ENCODE results near the gene CHAF1B.

GRCh38 chr21:36429947-36430546 lies 44.9 kb downstream of the CHAF1B start:
- TF ChIP-seq EZH2phosphoT487 (IDR thresholded peaks at IDR 0.05; ENCODE audit: borderline replicate concordance, low read depth) (no peak), MAX (IDR thresholded peaks at IDR 0.05; ENCODE audit: low read depth) (peak; percentile 84), CTCF (IDR thresholded peaks at IDR 0.05) (peak; percentile 39), MXI1 (IDR thresholded peaks at IDR 0.05; ENCODE audit: low read depth, low read length) (peak; percentile 20; the same call in 1 of the 2 replicates), RXRA (IDR thresholded peaks at IDR 0.05; ENCODE audit: borderline replicate concordance, low read depth) (peak; percentile 86), RFX5 (IDR thresholded peaks at IDR 0.05; ENCODE audit: low read length) (no peak)

Data from SK-N-SH (cell line).